ENCODE results near the gene HGFAC.

DNA sequence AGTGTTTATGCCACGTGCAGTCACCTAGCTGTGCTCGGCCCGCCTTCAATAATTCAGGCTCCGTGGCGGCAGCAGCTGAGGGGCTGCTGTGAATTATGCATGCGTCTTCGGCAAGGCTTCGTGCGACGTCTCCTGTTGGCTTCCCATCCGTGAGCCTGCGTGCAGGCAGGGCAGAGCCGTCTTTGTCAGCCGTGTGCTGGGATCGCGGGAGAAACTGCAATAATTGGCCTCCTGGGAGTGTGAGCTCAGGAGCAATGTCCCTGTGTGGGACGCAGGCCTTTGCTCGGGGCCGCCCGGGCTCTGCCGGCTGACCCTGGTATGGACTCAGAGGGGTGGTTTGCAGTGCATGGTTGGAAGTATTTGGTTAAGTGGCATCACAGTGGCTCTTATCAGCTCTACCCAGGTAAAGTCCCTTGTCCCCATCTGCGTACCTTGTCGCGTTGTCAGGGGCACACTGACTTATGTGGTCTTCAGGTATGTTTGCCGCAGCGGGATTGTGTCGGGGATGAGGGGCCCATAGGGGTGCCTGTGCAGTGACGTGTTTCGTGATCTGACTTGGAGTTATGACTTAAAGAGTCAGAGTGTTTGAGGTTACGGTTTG, 34.5 kb upstream of the HGFAC start:
- no peak for TF ChIP-seq EGR1 (IDR thresholded peaks at IDR 0.05)
- TF ChIP-seq RAD21 (IDR thresholded peaks at IDR 0.05; ENCODE audit: low read depth), result no peak
- TF ChIP-seq, protein P1, sequence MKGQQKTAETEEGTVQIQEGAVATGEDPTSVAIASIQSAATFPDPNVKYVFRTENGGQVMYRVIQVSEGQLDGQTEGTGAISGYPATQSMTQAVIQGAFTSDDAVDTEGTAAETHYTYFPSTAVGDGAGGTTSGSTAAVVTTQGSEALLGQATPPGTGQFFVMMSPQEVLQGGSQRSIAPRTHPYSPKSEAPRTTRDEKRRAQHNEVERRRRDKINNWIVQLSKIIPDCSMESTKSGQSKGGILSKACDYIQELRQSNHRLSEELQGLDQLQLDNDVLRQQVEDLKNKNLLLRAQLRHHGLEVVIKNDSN (IDR thresholded peaks at IDR 0.05), result no peak
- no peak for TF ChIP-seq TAF1 (IDR thresholded peaks at IDR 0.05; ENCODE audit: low read depth)
- TF ChIP-seq, protein P2, sequence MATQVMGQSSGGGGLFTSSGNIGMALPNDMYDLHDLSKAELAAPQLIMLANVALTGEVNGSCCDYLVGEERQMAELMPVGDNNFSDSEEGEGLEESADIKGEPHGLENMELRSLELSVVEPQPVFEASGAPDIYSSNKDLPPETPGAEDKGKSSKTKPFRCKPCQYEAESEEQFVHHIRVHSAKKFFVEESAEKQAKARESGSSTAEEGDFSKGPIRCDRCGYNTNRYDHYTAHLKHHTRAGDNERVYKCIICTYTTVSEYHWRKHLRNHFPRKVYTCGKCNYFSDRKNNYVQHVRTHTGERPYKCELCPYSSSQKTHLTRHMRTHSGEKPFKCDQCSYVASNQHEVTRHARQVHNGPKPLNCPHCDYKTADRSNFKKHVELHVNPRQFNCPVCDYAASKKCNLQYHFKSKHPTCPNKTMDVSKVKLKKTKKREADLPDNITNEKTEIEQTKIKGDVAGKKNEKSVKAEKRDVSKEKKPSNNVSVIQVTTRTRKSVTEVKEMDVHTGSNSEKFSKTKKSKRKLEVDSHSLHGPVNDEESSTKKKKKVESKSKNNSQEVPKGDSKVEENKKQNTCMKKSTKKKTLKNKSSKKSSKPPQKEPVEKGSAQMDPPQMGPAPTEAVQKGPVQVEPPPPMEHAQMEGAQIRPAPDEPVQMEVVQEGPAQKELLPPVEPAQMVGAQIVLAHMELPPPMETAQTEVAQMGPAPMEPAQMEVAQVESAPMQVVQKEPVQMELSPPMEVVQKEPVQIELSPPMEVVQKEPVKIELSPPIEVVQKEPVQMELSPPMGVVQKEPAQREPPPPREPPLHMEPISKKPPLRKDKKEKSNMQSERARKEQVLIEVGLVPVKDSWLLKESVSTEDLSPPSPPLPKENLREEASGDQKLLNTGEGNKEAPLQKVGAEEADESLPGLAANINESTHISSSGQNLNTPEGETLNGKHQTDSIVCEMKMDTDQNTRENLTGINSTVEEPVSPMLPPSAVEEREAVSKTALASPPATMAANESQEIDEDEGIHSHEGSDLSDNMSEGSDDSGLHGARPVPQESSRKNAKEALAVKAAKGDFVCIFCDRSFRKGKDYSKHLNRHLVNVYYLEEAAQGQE (IDR thresholded peaks at IDR 0.05; ENCODE audit: low read depth), result no peak
